Panc1 (cell line): Measurements from ENCODE around the gene RIMBP2. TPM values are rescaled to one million over a fixed set of nuclear protein-coding genes. Genes with fewer than 3 reads are reported as not detected.

Experiments
- ATAC-seq: fragments of 200-7000 bp; cut with Tn5 transposase; 2 replicates; pipeline ENCODE4 v1.9.1; 2020; ENCODE audit warnings: mild to moderate bottlenecking, moderate library complexity
- BruUV-seq: library from RNA; stranded (reverse); fragments of 400-500 nt; replicated peaks from 2 replicates; lab custom pipeline; 2021; lab: Mats Ljungman, UMichigan
- CTCF ChIA-PET: fragments of 300-600 bp; sonication (Branson Sonifier 250); formaldehyde crosslinking; loops from one replicate; lab custom pipeline; 2022; ENCODE audit warnings: antibody characterized with exemption; lab: Charles Lee
- POLR2A ChIA-PET: fragments of 300-600 bp; sonication (Branson Sonifier 250); formaldehyde crosslinking; loops from one replicate; lab custom pipeline; 2022; ENCODE audit warnings: antibody characterized with exemption; lab: Charles Lee
- DNase-seq: peaks from one replicate; pipeline ENCODE4 v3.0.0-alpha.2; 2010; ENCODE audit warnings: low read depth, low spot score
- H3K27ac ChIP-seq: 2 replicates; pipeline ENCODE4 v1.5.1; 2011; ENCODE audit warnings: mild to moderate bottlenecking, low read length, inconsistent platforms
- H3K27me3 ChIP-seq: fragments of 200-500 bp; sonication (Bioruptor generic); 2 replicates; pipeline ENCODE4 v1.6.0; 2014; ENCODE audit warnings: low read length, inconsistent platforms; ENCODE audit not compliant: control insufficient read depth, insufficient read depth
- H3K36me3 ChIP-seq: fragments of 200-500 bp; sonication (Bioruptor generic); 2 replicates; pipeline ENCODE4 v1.5.1; 2014; ENCODE audit warnings: inconsistent platforms, mild to moderate bottlenecking, low read length, moderate library complexity; ENCODE audit not compliant: control insufficient read depth, insufficient read depth
- H3K4me1 ChIP-seq: 2 replicates; pipeline ENCODE4 v1.5.1; 2011; ENCODE audit warnings: inconsistent platforms, mild to moderate bottlenecking, low read length, moderate library complexity; ENCODE audit not compliant: control insufficient read depth, insufficient read depth
- H3K4me3 ChIP-seq, 2 experiments: 2 replicates each; pipeline ENCODE4 v1.5.1; 2011 to 2012; ENCODE audit warnings: low read depth in 2 of 2, low read length in 2 of 2, mild to moderate bottlenecking in 2 of 2, inconsistent platforms in 1 of 2, moderate library complexity in 1 of 2
- H3K9me3 ChIP-seq: fragments of 200-500 bp; sonication (Bioruptor generic); 2 replicates; pipeline ENCODE4 v1.5.1; 2014; ENCODE audit warnings: low read depth, mild to moderate bottlenecking, inconsistent platforms, low read length, moderate library complexity; ENCODE audit not compliant: control insufficient read depth, insufficient read depth
- POLR2AphosphoS5 ChIP-seq: IDR thresholded peaks from 2 replicates; pipeline ENCODE4 v1.6.1; 2012; ENCODE audit warnings: mild to moderate bottlenecking, low read depth, low read length, moderate library complexity
- SIN3A ChIP-seq: IDR thresholded peaks from 2 replicates; pipeline ENCODE4 v1.6.1; 2012; ENCODE audit warnings: low read depth, mild to moderate bottlenecking, low read length, moderate library complexity, borderline replicate concordance; ENCODE audit not compliant: insufficient read depth
- TCF7L2 ChIP-seq: IDR thresholded peaks from 2 replicates; pipeline ENCODE4 v1.6.1; 2011; ENCODE audit warnings: mild to moderate bottlenecking, low read depth, low read length, inconsistent platforms
- in situ Hi-C: cut with HindIII; loops from 2 replicates; pipeline ENCODE4 v1.10.0; 2016; ENCODE audit warnings: low sequenced_read_pairs, low pct_unique_long_range_greater_than_20kb
- intact Hi-C: fragments of 100-400 bp; cut with micrococcal nuclease; formaldehyde crosslinking; loops from one replicate; pipeline ENCODE4 v1.10.0; 2022; ENCODE audit not compliant: unreplicated experiment
- total RNA-seq: library from RNA; stranded (reverse); gene quantifications from one replicate; pipeline ENCODE4 v1.2.1, GENCODE V29; 2021; ENCODE audit not compliant: unreplicated experiment
- TF ChIP-seq, protein P1 (sequence below), 2 experiments: IDR thresholded peaks; 2 replicates each; pipeline ENCODE4 v1.6.1; 2011 to 2012; ENCODE audit warnings: low read depth in 2 of 2, control low read depth in 1 of 2, low read length in 1 of 2, mild to moderate bottlenecking in 1 of 2, moderate library complexity in 1 of 2; ENCODE audit not compliant: insufficient read depth in 1 of 2
- TF ChIP-seq, protein P2 (sequence below): fragments of 450-650 bp; IDR thresholded peaks from 2 replicates; pipeline ENCODE4 v1.5.1; 2017; ENCODE audit warnings: mild to moderate bottlenecking

Gene RIMBP2
- total RNA-seq, 1 experiment from 2014 or later: not detected

DNA sequence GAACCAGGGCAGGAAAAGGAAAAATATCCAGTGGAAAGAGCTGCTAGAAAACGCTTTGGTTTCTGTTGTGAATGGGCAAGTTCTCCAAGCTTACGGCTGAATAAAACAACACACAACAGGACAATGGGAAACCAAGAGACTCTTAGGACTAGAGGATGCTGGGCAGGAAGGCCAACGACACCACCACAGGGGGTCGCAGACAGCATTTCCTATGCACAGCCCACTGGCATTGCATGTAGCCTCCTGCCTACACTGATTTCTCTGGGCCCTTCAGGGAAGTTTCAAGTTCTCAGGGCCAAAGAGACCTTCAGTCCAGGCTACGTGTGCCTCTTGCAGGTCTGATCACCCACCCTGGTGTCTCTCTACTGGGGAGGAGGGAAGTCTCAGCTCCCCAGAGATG is 108.0 kb downstream of the RIMBP2 start:
- H3K27ac ChIP-seq: no peak overlapping the region
- ATAC-seq: no peak
- no peak for DNase-seq
- H3K4me1 ChIP-seq: no peaks in the 10 kb centered on the region
- no peak for TF ChIP-seq POLR2AphosphoS5
- no peak for TF ChIP-seq SIN3A
- TF ChIP-seq, protein P1, sequence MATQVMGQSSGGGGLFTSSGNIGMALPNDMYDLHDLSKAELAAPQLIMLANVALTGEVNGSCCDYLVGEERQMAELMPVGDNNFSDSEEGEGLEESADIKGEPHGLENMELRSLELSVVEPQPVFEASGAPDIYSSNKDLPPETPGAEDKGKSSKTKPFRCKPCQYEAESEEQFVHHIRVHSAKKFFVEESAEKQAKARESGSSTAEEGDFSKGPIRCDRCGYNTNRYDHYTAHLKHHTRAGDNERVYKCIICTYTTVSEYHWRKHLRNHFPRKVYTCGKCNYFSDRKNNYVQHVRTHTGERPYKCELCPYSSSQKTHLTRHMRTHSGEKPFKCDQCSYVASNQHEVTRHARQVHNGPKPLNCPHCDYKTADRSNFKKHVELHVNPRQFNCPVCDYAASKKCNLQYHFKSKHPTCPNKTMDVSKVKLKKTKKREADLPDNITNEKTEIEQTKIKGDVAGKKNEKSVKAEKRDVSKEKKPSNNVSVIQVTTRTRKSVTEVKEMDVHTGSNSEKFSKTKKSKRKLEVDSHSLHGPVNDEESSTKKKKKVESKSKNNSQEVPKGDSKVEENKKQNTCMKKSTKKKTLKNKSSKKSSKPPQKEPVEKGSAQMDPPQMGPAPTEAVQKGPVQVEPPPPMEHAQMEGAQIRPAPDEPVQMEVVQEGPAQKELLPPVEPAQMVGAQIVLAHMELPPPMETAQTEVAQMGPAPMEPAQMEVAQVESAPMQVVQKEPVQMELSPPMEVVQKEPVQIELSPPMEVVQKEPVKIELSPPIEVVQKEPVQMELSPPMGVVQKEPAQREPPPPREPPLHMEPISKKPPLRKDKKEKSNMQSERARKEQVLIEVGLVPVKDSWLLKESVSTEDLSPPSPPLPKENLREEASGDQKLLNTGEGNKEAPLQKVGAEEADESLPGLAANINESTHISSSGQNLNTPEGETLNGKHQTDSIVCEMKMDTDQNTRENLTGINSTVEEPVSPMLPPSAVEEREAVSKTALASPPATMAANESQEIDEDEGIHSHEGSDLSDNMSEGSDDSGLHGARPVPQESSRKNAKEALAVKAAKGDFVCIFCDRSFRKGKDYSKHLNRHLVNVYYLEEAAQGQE (IDR thresholded peaks at IDR 0.05; ENCODE audit: insufficient read depth in 1 of 2, low read depth in 2 of 2, low read length in 1 of 2): no peak
- TF ChIP-seq, protein P2, sequence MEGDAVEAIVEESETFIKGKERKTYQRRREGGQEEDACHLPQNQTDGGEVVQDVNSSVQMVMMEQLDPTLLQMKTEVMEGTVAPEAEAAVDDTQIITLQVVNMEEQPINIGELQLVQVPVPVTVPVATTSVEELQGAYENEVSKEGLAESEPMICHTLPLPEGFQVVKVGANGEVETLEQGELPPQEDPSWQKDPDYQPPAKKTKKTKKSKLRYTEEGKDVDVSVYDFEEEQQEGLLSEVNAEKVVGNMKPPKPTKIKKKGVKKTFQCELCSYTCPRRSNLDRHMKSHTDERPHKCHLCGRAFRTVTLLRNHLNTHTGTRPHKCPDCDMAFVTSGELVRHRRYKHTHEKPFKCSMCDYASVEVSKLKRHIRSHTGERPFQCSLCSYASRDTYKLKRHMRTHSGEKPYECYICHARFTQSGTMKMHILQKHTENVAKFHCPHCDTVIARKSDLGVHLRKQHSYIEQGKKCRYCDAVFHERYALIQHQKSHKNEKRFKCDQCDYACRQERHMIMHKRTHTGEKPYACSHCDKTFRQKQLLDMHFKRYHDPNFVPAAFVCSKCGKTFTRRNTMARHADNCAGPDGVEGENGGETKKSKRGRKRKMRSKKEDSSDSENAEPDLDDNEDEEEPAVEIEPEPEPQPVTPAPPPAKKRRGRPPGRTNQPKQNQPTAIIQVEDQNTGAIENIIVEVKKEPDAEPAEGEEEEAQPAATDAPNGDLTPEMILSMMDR: no peak
- no peak for TF ChIP-seq TCF7L2
- BruUV-seq: no TSS peak
- intact Hi-C loops (no loop called here), in situ Hi-C loops (no loop called here)
- no peaks in the 10 kb centered on the region for H3K27me3 ChIP-seq
- H3K4me3 ChIP-seq: no peak overlapping the region
- ChIA-PET POLR2A (no interaction called here), CTCF (no interaction called here)
- H3K9me3 ChIP-seq: no peaks in the 10 kb centered on the region
- no peaks in the 10 kb centered on the region for H3K36me3 ChIP-seq

DNA sequence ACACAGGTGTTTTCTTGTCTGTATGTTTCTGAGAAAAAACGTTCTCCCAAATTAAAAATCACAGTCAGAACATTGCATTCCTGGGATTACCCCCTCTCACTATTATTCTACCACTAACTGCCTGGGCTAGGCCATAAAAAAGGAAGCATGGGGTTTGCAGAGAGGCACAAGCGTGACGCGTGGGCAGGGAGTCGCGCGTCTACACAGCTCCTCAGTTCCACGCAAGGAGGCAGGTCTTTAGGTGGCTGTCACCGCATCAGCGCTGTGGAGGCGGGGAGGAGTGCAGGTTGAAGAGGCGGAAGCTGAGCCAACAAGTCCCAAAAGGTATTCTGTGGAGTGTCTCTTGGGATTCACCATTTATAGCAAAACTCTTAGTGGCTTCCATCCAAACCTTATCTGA is 109.9 kb downstream of the RIMBP2 start:
- ATAC-seq: no peak
- TF ChIP-seq SIN3A: no peak
- TF ChIP-seq, protein P2: no peak
- no peak for TF ChIP-seq POLR2AphosphoS5
- TF ChIP-seq, protein P1 (IDR thresholded peaks at IDR 0.05; ENCODE audit: insufficient read depth in 1 of 2, low read depth in 2 of 2, low read length in 1 of 2): no peak
- TF ChIP-seq TCF7L2: no peak
- Histone ChIP-seq H3K27me3 (no peaks in the 10 kb centered on the region), H3K36me3 (no peaks in the 10 kb centered on the region), H3K27ac (no peak overlapping the region), H3K9me3 (no peaks in the 10 kb centered on the region), H3K4me1 (no peaks in the 10 kb centered on the region), H3K4me3 (no peak overlapping the region)
- ChIA-PET CTCF (no interaction called here), POLR2A (no interaction called here)
- no peak for DNase-seq
- intact Hi-C loops: no loop called here
- in situ Hi-C loops: no loop called here
- no TSS peak for BruUV-seq
